Peyer's patch (tissue), 4 donors: ENCODE data around the gene EZH1. TPM values are rescaled to one million over a fixed set of nuclear protein-coding genes. Genes with fewer than 3 reads are reported as not detected.

Source experiments
- DNase-seq, 3 donors: peaks; one replicate each; pipeline ENCODE4 v3.0.0-alpha.2; 2017 to 2019
- H3K27ac ChIP-seq, 4 donors: fragments of 200-600 bp; sonication (generic); one replicate each; pipeline ENCODE4 v1.5.1; 2016 to 2019
- H3K27me3 ChIP-seq, 2 donors: fragments of 200-600 bp; sonication (generic); one replicate each; pipeline ENCODE4 v1.5.1; 2019
- H3K36me3 ChIP-seq, 3 donors: fragments of 200-600 bp; sonication (generic); one replicate each; pipeline ENCODE4 v1.5.1; 2016 to 2019
- H3K4me1 ChIP-seq, 4 donors: fragments of 200-600 bp; sonication (generic); one replicate each; pipeline ENCODE4 v1.5.1; 2016 to 2019
- H3K4me3 ChIP-seq, 4 donors: fragments of 200-600 bp; sonication (generic); 1 replicate in 3 of 4; 2 replicates in 1 of 4; pipeline ENCODE4 v1.5.1; 2016 to 2019; ENCODE audit warnings: mild to moderate bottlenecking in 1 of 4
- H3K9me3 ChIP-seq, 4 donors: fragments of 200-600 bp; sonication (generic); one replicate each; pipeline ENCODE4 v1.5.1; 2016 to 2019; ENCODE audit warnings: mild to moderate bottlenecking in 1 of 4
- POLR2A ChIP-seq, 2 donors: fragments of 450-650 bp; IDR thresholded peaks; one replicate each; pipeline ENCODE4 v1.5.1; 2017; ENCODE audit warnings: antibody characterized with exemption in 2 of 2, mild to moderate bottlenecking in 2 of 2, moderate library complexity in 2 of 2
- total RNA-seq, 4 donors: library from RNA; depleted of rRNA; stranded (reverse); fragments of >200 nt; gene quantifications; one replicate each; pipeline ENCODE4 v1.1.0, GENCODE V29; 2016
- TF ChIP-seq, protein P1 (sequence below), 6 experiments: fragments of 450-650 bp in 4 of 6; fragments of 200-600 bp in 2 of 6; sonication (generic) in 1 of 6; IDR thresholded peaks; one replicate each; pipeline ENCODE4 v1.5.1; 2017 to 2019; ENCODE audit warnings: antibody characterized with exemption in 6 of 6, mild to moderate bottlenecking in 3 of 6, moderate library complexity in 1 of 6

EZH1 gene
- total RNA-seq, 4 donors from 2014 or later, result 33.5 to 120 (median 64.4) TPM

DNA sequence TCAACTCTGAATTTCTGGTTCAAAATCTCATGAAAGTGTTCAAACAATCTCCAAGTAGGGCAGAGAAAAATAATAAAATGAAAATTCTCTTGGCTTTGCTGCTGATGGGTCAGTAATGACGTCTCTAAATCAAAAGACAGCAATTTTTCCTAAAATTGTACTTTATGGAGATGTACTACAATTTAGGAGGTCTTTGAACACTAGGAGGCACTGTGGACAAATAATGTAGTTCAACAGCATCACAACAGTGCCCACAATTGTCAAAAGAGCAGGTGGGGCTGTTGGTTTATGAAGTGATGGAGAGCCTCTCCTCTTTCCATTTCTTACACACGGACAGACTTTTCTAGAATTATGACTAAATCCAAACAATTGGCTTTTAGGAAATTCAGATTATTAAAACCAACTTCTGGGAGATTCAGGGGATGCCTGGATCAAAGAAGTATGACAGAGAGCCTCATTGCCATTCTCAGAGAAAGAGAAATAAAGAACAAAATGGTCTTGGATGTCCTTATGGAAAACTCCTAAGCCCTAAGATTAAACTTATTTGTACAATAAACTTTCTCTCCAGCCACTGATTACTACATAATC is 23.8 kb downstream of the EZH1 start:
- Histone ChIP-seq H3K9me3 (no peaks in the 10 kb centered on the region), H3K4me3 (no peak overlapping the region), H3K4me1 (no peaks in the 10 kb centered on the region), H3K27ac (no peak overlapping the region), H3K36me3 (peaks cover 0 to 98% (median 0%) of the 10 kb centered on the region in 3 donors), H3K27me3 (no peaks in the 10 kb centered on the region)
- no peak for TF ChIP-seq POLR2A (IDR thresholded peaks at IDR 0.05)
- TF ChIP-seq, protein P1, sequence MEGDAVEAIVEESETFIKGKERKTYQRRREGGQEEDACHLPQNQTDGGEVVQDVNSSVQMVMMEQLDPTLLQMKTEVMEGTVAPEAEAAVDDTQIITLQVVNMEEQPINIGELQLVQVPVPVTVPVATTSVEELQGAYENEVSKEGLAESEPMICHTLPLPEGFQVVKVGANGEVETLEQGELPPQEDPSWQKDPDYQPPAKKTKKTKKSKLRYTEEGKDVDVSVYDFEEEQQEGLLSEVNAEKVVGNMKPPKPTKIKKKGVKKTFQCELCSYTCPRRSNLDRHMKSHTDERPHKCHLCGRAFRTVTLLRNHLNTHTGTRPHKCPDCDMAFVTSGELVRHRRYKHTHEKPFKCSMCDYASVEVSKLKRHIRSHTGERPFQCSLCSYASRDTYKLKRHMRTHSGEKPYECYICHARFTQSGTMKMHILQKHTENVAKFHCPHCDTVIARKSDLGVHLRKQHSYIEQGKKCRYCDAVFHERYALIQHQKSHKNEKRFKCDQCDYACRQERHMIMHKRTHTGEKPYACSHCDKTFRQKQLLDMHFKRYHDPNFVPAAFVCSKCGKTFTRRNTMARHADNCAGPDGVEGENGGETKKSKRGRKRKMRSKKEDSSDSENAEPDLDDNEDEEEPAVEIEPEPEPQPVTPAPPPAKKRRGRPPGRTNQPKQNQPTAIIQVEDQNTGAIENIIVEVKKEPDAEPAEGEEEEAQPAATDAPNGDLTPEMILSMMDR (IDR thresholded peaks at IDR 0.05), result peak; percentile 20 to 85 (median 76)
- DNase-seq, result no peak

DNA sequence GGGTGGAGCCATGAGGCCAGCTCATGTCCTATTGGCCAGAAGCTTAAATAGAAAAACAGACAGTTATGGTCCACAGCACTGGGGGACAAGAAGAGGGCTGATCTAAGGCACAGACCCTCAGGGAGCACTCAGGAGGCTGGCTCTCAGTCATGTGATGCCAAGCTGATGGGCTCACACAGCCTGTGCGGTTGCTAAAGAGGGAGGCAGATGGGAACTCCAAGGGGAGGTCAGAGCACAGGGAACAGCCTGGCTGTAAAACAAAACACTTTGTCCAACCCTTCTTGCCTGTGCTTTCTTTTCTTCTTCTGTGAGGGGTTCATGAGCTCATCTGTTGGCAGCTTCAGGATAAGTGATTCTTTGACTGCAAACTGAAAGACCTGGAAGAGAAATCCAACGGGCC is 35.3 kb downstream of the EZH1 start:
- Histone ChIP-seq H3K9me3 (no peaks in the 10 kb centered on the region), H3K27ac (no peak overlapping the region), H3K4me3 (no peak overlapping the region), H3K27me3 (no peaks in the 10 kb centered on the region), H3K36me3 (peaks cover 0 to 95% (median 0%) of the 10 kb centered on the region in 3 donors), H3K4me1 (no peaks in the 10 kb centered on the region)
- DNase-seq, result no peak
- TF ChIP-seq, protein P1 (IDR thresholded peaks at IDR 0.05), result no peak
- TF ChIP-seq POLR2A (IDR thresholded peaks at IDR 0.05), result no peak

DNA sequence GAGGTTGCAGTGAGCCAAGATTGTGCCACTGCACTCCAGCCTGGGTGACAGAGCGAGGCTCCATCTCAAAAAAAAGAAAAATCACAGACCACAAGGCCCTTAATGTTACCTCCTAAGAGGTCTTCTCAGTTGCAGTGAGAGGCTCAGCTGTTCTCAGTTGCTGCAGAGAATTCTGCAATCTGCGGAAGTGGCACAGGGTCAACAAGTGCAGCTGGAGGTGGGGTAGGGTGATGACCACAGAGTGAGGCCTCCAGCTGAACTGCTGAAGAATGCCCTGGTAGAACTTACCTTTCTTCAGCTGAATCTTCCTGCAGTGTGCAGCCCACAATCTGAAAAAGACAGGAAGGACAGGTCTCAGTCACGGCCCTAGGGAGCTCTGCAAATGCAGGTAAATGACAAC is 36.3 kb downstream of the EZH1 start:
- Histone ChIP-seq H3K27ac (no peak overlapping the region), H3K4me1 (no peaks in the 10 kb centered on the region), H3K4me3 (no peak overlapping the region), H3K36me3 (peaks cover 0 to 98% (median 0%) of the 10 kb centered on the region in 3 donors), H3K9me3 (no peaks in the 10 kb centered on the region), H3K27me3 (no peaks in the 10 kb centered on the region)
- DNase-seq, result no peak
- TF ChIP-seq, protein P1 (IDR thresholded peaks at IDR 0.05), result no peak
- no peak for TF ChIP-seq POLR2A (IDR thresholded peaks at IDR 0.05)

- no peak for TF ChIP-seq POLR2A (IDR thresholded peaks at IDR 0.05)
Observed at GRCh38 chr17:42706732-42707131, 38.1 kb downstream of the EZH1 start.

DNA sequence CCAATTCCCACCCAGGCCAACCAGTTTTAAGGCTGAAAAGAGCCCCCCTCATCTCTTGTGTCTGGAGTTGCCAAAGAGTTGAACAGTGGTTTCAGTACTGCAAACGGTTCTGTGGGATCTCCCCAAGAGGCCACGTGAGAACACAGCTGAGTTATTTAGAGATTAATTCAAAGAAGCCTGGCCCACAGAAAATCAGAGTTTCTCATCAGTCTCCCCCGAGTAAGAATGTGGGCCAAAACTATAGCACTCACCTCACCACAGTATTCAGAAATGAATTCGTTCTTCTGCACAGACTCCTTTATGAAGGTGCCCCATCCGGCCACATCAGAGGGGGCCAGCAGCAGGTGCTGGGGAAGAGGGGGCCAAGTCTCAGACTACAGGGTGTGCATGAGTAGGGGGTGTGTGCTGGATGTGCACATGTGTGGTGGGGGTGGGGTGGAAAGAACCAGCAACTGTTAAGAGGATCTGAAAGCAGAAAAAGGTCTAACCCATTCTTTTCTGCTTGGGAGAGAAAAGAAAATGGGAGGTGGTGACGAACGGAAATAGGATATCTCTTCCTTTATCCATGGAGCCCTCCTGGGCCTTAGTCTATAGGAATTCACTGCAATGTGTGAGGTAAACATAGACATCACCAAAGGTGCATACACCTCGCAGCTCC is 39.9 kb downstream of the EZH1 start:
- Histone ChIP-seq H3K27me3 (no peaks in the 10 kb centered on the region), H3K36me3 (peaks cover 0 to 97% (median 0%) of the 10 kb centered on the region in 3 donors), H3K9me3 (no peaks in the 10 kb centered on the region), H3K27ac (peak overlapping the region in 1 of 4 donors; percentile 50), H3K4me3 (no peak overlapping the region), H3K4me1 (peaks cover 0 to 4% (median 0%) of the 10 kb centered on the region in 4 donors)
- TF ChIP-seq, protein P1 (IDR thresholded peaks at IDR 0.05), result no peak
- TF ChIP-seq POLR2A (IDR thresholded peaks at IDR 0.05), result no peak
- DNase-seq, result peak in 1 of 3 donors; percentile 58

More at GRCh38 chr17:42706732-42707131, 38.1 kb downstream of the EZH1 start:
- no peaks in the 10 kb centered on the region for H3K9me3 ChIP-seq
- peaks cover 0 to 98% (median 0%) of the 10 kb centered on the region in 3 donors for H3K36me3 ChIP-seq
- H3K4me1 ChIP-seq, result peaks cover 0 to 4% (median 0%) of the 10 kb centered on the region in 4 donors
- no peak overlapping the region for H3K4me3 ChIP-seq
- no peaks in the 10 kb centered on the region for H3K27me3 ChIP-seq
- H3K27ac ChIP-seq, result no peak overlapping the region
- peak in 1 of 3 donors; percentile 34 for DNase-seq

DNA sequence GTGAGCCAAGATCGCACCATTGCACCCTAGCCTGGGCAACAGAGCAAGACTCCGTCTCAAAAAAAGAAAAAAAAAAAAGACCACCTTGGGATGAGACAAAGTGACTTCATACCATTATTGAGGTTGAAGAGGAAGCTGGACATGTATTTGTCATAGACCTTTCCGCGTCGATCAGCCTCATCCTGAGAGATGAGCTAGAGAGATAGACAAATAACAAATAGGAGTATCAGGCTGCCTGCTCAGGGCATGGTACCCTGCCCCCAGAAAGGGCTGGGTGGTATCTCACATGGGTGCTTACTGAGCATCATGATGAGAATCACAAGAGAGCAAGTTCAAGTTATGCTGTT is 40.4 kb downstream of the EZH1 start:
- Histone ChIP-seq H3K27ac (peak overlapping the region in 1 of 4 donors; percentile 50), H3K4me3 (no peak overlapping the region), H3K4me1 (peaks cover 0 to 4% (median 0%) of the 10 kb centered on the region in 4 donors), H3K27me3 (no peaks in the 10 kb centered on the region), H3K36me3 (peaks cover 0 to 92% (median 0%) of the 10 kb centered on the region in 3 donors), H3K9me3 (no peaks in the 10 kb centered on the region)
- TF ChIP-seq, protein P1 (IDR thresholded peaks at IDR 0.05), result no peak
- no peak for TF ChIP-seq POLR2A (IDR thresholded peaks at IDR 0.05)
- DNase-seq, result no peak
